IMR-90 (cell line): ENCODE measurements around the gene GAL3ST2. TPM values are rescaled to one million over a fixed set of nuclear protein-coding genes. Genes with fewer than 3 reads are reported as not detected.
A peak's percentile ranks its signal among the peaks of the same experiment; 100 is the strongest.

ENCODE experiments used
- ATAC-seq: fragments of 200-7000 bp; cut with Tn5 transposase; 2 replicates; pipeline ENCODE4 v1.9.1; 2020; ENCODE audit warnings: low read depth, mild to moderate bottlenecking, moderate library complexity
- BruUV-seq: library from RNA; stranded (reverse); fragments of 400-500 nt; replicated peaks from 2 replicates; lab custom pipeline; 2021; lab: Mats Ljungman, UMichigan
- CTCF ChIA-PET: fragments of 300-600 bp; formaldehyde crosslinking; extraction: SDS; loops from one replicate; lab custom pipeline; 2021; ENCODE audit warnings: antibody characterized with exemption; lab: Yijun Ruan, JAX
- POLR2A ChIA-PET: fragments of 300-600 bp; sonication (Branson Sonifier 250); formaldehyde crosslinking; loops from one replicate; lab custom pipeline; 2022; ENCODE audit warnings: antibody characterized with exemption; ENCODE audit not compliant: unreplicated experiment; lab: Charles Lee
- DNase-seq: peaks from one replicate; pipeline ENCODE4 v3.0.0; 2013
- H2AFZ ChIP-seq: replicated peaks from 2 replicates; pipeline ENCODE3; 2013; ENCODE audit warnings: low read length, mild to moderate bottlenecking; ENCODE audit not compliant: poor library complexity
- H2AK5ac ChIP-seq: 2 replicates; pipeline ENCODE4 v1.6.1; 2013; ENCODE audit warnings: low read depth, low read length, inconsistent platforms
- H2AK9ac ChIP-seq: replicated peaks from 2 replicates; pipeline ENCODE3; 2013; ENCODE audit warnings: mild to moderate bottlenecking, low read depth, low read length, moderate library complexity; ENCODE audit not compliant: poor library complexity
- H2BK120ac ChIP-seq: 2 replicates; pipeline ENCODE4 v1.6.1; 2013; ENCODE audit warnings: low read depth, low read length, inconsistent platforms
- H2BK15ac ChIP-seq: 3 replicates; pipeline ENCODE4 v1.6.1; 2013; ENCODE audit warnings: low read depth, low read length, inconsistent platforms
- H2BK20ac ChIP-seq: 2 replicates; pipeline ENCODE4 v1.6.1; 2013; ENCODE audit warnings: low read depth, mild to moderate bottlenecking, inconsistent platforms, low read length, moderate library complexity
- H2BK5ac ChIP-seq: 2 replicates; pipeline ENCODE4 v1.6.1; 2013; ENCODE audit warnings: mild to moderate bottlenecking, low read depth, low read length, inconsistent platforms; ENCODE audit not compliant: poor library complexity, severe bottlenecking
- H3K14ac ChIP-seq: replicated peaks from 2 replicates; pipeline ENCODE4 v1.6.1; 2013; ENCODE audit warnings: low read depth, low read length, inconsistent platforms
- H3K18ac ChIP-seq: 2 replicates; pipeline ENCODE4 v1.6.1; 2013; ENCODE audit warnings: low read depth, low read length, control low read depth
- H3K23ac ChIP-seq: 2 replicates; pipeline ENCODE4 v1.6.1; 2013; ENCODE audit warnings: low read depth, low read length, inconsistent platforms
- H3K27ac ChIP-seq: 2 replicates; pipeline ENCODE4 v1.5.1; 2013; ENCODE audit warnings: mild to moderate bottlenecking, control low read depth, low read length; ENCODE audit not compliant: insufficient read depth
- H3K27me3 ChIP-seq: 2 replicates; pipeline ENCODE4 v1.6.1; 2013; ENCODE audit warnings: low read length; ENCODE audit not compliant: control insufficient read depth, insufficient read depth
- H3K36me3 ChIP-seq: 2 replicates; pipeline ENCODE4 v1.6.1; 2013; ENCODE audit warnings: low read length, mixed read lengths; ENCODE audit not compliant: control insufficient read depth, insufficient read depth
- H3K4ac ChIP-seq: 2 replicates; pipeline ENCODE4 v1.6.1; 2013; ENCODE audit warnings: low read depth, low read length, inconsistent platforms
- H3K4me1 ChIP-seq: 2 replicates; pipeline ENCODE4 v1.6.1; 2013; ENCODE audit warnings: low read length, mixed read lengths; ENCODE audit not compliant: control insufficient read depth, insufficient read depth
- H3K4me2 ChIP-seq: 2 replicates; pipeline ENCODE4 v1.6.1; 2013; ENCODE audit warnings: low read depth, mild to moderate bottlenecking, control low read depth, low read length, moderate library complexity
- H3K4me3 ChIP-seq: 2 replicates; pipeline ENCODE4 v1.5.1; 2013; ENCODE audit warnings: low read depth, mild to moderate bottlenecking, control low read depth, low read length, moderate library complexity; ENCODE audit not compliant: insufficient read depth
- H3K56ac ChIP-seq: 2 replicates; pipeline ENCODE4 v1.6.1; 2013; ENCODE audit warnings: low read length, inconsistent platforms; ENCODE audit not compliant: insufficient read depth; ENCODE audit errors: extremely low read depth
- H3K79me1 ChIP-seq, 2 experiments: 2 replicates each; pipeline ENCODE4 v1.6.1; 2013; ENCODE audit warnings: low read length in 2 of 2, inconsistent platforms in 1 of 2, low read depth in 1 of 2
- H3K9ac ChIP-seq: 2 replicates; pipeline ENCODE4 v1.6.1; 2013; ENCODE audit warnings: low read depth, low read length, control low read depth
- H3K9me1 ChIP-seq: 2 replicates; pipeline ENCODE4 v1.6.1; 2013; ENCODE audit warnings: low read length, inconsistent platforms; ENCODE audit not compliant: insufficient read depth
- H3K9me3 ChIP-seq: 2 replicates; pipeline ENCODE4 v1.6.1; 2013; ENCODE audit warnings: low read length; ENCODE audit not compliant: control insufficient read depth, insufficient read depth
- H4K20me1 ChIP-seq: 2 replicates; pipeline ENCODE4 v1.6.1; 2013; ENCODE audit warnings: low read length, inconsistent platforms; ENCODE audit not compliant: insufficient read depth
- H4K5ac ChIP-seq: 2 replicates; pipeline ENCODE4 v1.6.1; 2013; ENCODE audit warnings: mild to moderate bottlenecking, low read depth, low read length, control low read depth
- H4K8ac ChIP-seq, 2 experiments: 2 replicates each; pipeline ENCODE4 v1.6.1; 2013; ENCODE audit warnings: low read depth in 2 of 2, low read length in 2 of 2, control low read depth in 1 of 2, inconsistent platforms in 1 of 2
- H4K91ac ChIP-seq: 2 replicates; pipeline ENCODE4 v1.6.1; 2013; ENCODE audit warnings: low read depth, low read length, inconsistent platforms; ENCODE audit not compliant: insufficient read depth
- POLR2A ChIP-seq: IDR thresholded peaks from 2 replicates; pipeline ENCODE4 v1.6.1; 2012; ENCODE audit warnings: mild to moderate bottlenecking, low read depth, low read length
- RAD21 ChIP-seq: IDR thresholded peaks from 2 replicates; pipeline ENCODE4 v1.6.1; 2012; ENCODE audit warnings: low read length, improper control_type of control experiment
- WGBS, 2 experiments: methylation state at CpG; one replicate each; pipeline versions ENCODE4 v1.1.5 to v1.1.7; 2013; ENCODE audit warnings: missing lambda C conversion rate in 2 of 2; ENCODE audit not compliant: insufficient read length in 1 of 2; ENCODE audit errors: extremely low coverage in 2 of 2; 5-methylcytosine and 5-hydroxymethylcytosine counted together
- dilution Hi-C: fragments of 300-500 bp; cut with HindIII; formaldehyde crosslinking; loops from one replicate; pipeline ENCODE4 v1.14.3; 2018; ENCODE audit warnings: low sequenced_read_pairs; ENCODE audit not compliant: unreplicated experiment
- in situ Hi-C: fragments of 300-500 bp; cut with MboI; formaldehyde crosslinking; loops from 3 replicates; pipeline ENCODE4 v1.14.3; 2019; ENCODE audit warnings: low sequenced_read_pairs, inconsistent platforms, mixed read lengths
- intact Hi-C: fragments of 100-400 bp; cut with micrococcal nuclease; formaldehyde crosslinking; loops from 2 replicates; pipeline ENCODE4 v1.10.0; 2022
- polyA plus RNA-seq, 3 experiments: library from polyadenylated mRNA; depleted of rRNA; stranded (reverse); fragments of >200 nt; gene quantifications; 2 replicates each; pipeline ENCODE4 v1.2.3, GENCODE V29; 2012; ENCODE audit warnings: low replicate concordance in 1 of 3
- total RNA-seq: library from RNA; depleted of rRNA; stranded (reverse); fragments of >200 nt; gene quantifications from 2 replicates; pipeline ENCODE4 v1.2.3, GENCODE V29; 2012
- TF ChIP-seq, protein P1 (sequence below): fragments of 150-350 bp; IDR thresholded peaks from 2 replicates; pipeline ENCODE4 v1.6.1; 2017; ENCODE audit warnings: mild to moderate bottlenecking, antibody characterized with exemption, low read length, low read depth

GAL3ST2 gene
- total and polyA plus RNA-seq, 2 of the 4 experiments (the other 2 are of a cell fraction) = 0.07 TPM; not detected in 1

DNA sequence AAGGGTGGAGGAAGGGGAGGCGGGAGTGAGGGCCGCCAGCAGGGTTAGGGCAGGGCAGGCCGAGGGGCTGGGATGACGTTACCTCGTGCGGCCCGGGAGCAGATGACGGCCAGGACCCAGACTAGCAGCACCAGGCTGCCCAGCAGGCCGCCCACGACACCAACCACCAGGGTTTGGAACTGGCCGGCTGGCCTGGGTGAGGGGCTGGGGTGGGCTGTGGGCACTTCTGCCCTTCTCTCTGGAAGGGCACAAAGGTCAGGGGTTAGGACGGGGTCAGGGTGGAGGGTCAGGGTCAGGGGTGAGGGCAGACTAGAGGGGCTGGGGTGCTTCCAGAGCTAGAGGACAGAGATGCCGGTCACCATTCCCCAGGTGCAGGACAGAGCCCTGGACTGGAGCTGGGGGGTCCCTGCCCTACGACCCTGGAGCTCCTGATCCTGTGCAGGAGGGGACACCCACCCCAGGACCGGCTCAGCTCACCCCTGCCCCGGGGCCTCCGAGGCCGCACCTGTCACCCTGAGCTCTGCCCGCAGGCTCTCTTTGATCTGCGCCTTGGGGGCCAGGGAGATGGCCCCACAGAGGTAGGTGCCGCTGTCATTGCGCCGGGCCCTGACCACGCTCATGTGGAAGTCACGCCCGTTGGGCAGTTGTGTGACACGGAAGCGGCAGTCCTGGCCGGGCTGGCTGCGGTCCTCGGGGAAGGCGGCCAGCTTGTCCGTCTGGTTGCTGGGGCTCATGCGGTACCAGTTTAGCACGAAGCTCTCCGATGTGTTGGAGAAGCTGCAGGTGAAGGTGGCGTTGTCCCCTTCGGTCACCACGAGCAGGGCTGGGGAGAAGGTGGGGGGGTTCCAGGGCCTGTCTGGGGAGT is 75.7 kb downstream of the GAL3ST2 start:
- no peaks in the 10 kb centered on the region for H4K20me1 ChIP-seq
- dilution Hi-C loops (no loop called here), in situ Hi-C loops (no loop called here), intact Hi-C loops (no loop called here)
- no peak overlapping the region for H3K23ac ChIP-seq
- H2BK20ac ChIP-seq = no peak overlapping the region
- H4K5ac ChIP-seq = no peak overlapping the region
- ATAC-seq (no peak), DNase-seq (no peak)
- no peak overlapping the region for H3K4me3 ChIP-seq
- H3K18ac ChIP-seq = no peak overlapping the region
- no peak overlapping the region for H3K9ac ChIP-seq
- no peaks in the 10 kb centered on the region for H3K79me1 ChIP-seq
- H3K4me2 ChIP-seq = no peak overlapping the region
- POLR2A ChIA-PET = no interaction called here
- H3K14ac ChIP-seq = no peak overlapping the region
- peak overlapping the region; percentile 19 for H2AFZ ChIP-seq
- no peak overlapping the region for H4K8ac ChIP-seq
- peaks cover 3% of the 10 kb centered on the region for H3K4me1 ChIP-seq
- no peak overlapping the region for H3K4ac ChIP-seq
- no TSS peak for BruUV-seq
- H2AK5ac ChIP-seq = no peak overlapping the region
- H2BK15ac ChIP-seq = no peak overlapping the region
- no peak overlapping the region for H3K56ac ChIP-seq
- H3K27ac ChIP-seq = no peak overlapping the region
- CTCF ChIA-PET = no interaction called here
- 80% methylated on average over 19 of the region's 39 CpGs; no CpG with 5 or more reads in 1 of the 2 experiments for WGBS, 2 experiments
- no peak overlapping the region for H2BK120ac ChIP-seq
- no peak overlapping the region for H2AK9ac ChIP-seq
- H3K9me1 ChIP-seq = no peaks in the 10 kb centered on the region
- no peak overlapping the region for H4K91ac ChIP-seq
- H3K36me3 ChIP-seq = no peaks in the 10 kb centered on the region
- no peak overlapping the region for H2BK5ac ChIP-seq
- H3K27me3 ChIP-seq = peaks cover 5% of the 10 kb centered on the region; the same call in 1 of the 2 replicates
- TF ChIP-seq RAD21 (no peak), POLR2A (no peak)
- TF ChIP-seq, protein P1, sequence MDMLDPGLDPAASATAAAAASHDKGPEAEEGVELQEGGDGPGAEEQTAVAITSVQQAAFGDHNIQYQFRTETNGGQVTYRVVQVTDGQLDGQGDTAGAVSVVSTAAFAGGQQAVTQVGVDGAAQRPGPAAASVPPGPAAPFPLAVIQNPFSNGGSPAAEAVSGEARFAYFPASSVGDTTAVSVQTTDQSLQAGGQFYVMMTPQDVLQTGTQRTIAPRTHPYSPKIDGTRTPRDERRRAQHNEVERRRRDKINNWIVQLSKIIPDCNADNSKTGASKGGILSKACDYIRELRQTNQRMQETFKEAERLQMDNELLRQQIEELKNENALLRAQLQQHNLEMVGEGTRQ = no peak
- H3K9me3 ChIP-seq = no peaks in the 10 kb centered on the region
